ENCODE measurements around the gene ASPSCR1. TPM values are rescaled to one million over a fixed set of nuclear protein-coding genes. Genes with fewer than 3 reads are reported as not detected.

Gene ASPSCR1
- total RNA-seq, 1 donor, result 10.3 TPM

DNA sequence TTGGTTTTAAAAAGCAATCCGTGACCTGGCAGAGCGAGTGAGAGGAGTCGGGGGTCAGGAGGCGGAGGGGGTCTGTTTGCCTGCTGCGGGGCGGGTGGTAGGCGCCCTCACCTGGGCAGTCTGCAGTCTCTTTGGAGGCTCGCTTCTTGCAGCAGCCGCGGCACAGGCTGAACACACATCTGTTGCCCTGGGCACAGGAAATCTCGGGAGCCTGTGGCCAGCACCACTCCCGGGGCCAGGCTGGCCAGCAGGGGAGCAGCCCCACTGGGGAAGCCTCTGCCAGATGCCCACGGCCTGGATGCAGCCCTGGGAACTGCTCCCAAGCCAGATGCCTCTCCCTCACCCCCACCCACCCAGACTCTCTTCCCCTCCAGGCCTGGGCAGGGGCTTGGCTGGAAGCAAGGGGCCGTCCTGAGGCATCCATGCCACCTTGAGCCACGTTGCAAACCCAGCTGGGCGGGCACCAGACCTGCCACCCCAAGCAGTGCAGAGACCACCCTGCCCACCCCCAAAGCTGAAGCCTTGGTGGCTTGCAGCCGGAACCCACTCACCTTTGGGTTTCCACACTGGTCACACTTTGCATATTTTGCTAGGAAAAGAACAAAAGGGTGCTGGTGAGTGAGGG lies 80.9 kb downstream of the ASPSCR1 start:
- H3K4me1 ChIP-seq (ENCODE audit: insufficient read depth, low read length), result peaks cover under 1% of the 10 kb centered on the region
- H3K4me3 ChIP-seq (ENCODE audit: low read length), result no peak overlapping the region
- no peaks in the 10 kb centered on the region for H3K27me3 ChIP-seq (ENCODE audit: insufficient read depth, low read length)
- no peaks in the 10 kb centered on the region for H3K9me3 ChIP-seq (ENCODE audit: low read depth, low read length)

- Histone ChIP-seq H3K4me1 (ENCODE audit: insufficient read depth, low read length) (peaks cover 3% of the 10 kb centered on the region), H3K27me3 (ENCODE audit: insufficient read depth, low read length) (no peaks in the 10 kb centered on the region), H3K9me3 (ENCODE audit: low read depth, low read length) (no peaks in the 10 kb centered on the region), H3K4me3 (ENCODE audit: low read length) (no peak overlapping the region)
Measured at GRCh38 chr17:82058855-82059249, 81.4 kb downstream of the ASPSCR1 start.

GRCh38 chr17:82059272-82060000 lies 82.0 kb downstream of the ASPSCR1 start:
- Histone ChIP-seq H3K27me3 (ENCODE audit: insufficient read depth, low read length) (no peaks in the 10 kb centered on the region), H3K9me3 (ENCODE audit: low read depth, low read length) (no peaks in the 10 kb centered on the region), H3K4me1 (ENCODE audit: insufficient read depth, low read length) (peaks cover 9% of the 10 kb centered on the region), H3K4me3 (ENCODE audit: low read length) (no peak overlapping the region)

GRCh38 chr17:82060001-82060380 lies 82.6 kb downstream of the ASPSCR1 start:
- peaks cover 14% of the 10 kb centered on the region for H3K4me1 ChIP-seq (ENCODE audit: insufficient read depth, low read length)
- H3K4me3 ChIP-seq (ENCODE audit: low read length), result no peak overlapping the region
- no peaks in the 10 kb centered on the region for H3K9me3 ChIP-seq (ENCODE audit: low read depth, low read length)
- no peaks in the 10 kb centered on the region for H3K27me3 ChIP-seq (ENCODE audit: insufficient read depth, low read length)

DNA sequence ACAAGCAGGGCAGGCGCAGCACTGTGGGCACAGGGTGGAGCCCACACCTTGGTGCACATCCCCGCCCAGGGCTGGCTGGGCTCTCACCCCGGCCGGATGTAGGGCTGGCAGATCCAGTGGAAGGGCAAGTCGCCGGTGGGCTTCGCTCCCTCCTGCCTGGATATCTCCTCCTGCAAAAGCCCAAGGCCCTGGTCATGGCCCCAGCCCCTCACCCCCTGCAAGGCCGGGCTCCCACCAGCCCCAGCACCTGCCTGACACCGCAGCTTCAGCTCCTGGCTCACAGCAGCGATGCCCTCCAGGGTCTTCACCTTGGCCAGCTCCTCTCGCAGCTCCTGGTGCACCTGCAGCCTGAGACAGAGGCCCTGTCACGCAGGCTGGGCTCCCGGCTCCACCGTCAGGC lies 83.2 kb downstream of the ASPSCR1 start:
- H3K9me3 ChIP-seq (ENCODE audit: low read depth, low read length), result no peaks in the 10 kb centered on the region
- H3K27me3 ChIP-seq (ENCODE audit: insufficient read depth, low read length), result no peaks in the 10 kb centered on the region
- H3K4me3 ChIP-seq (ENCODE audit: low read length), result no peak overlapping the region
- peaks cover 17% of the 10 kb centered on the region for H3K4me1 ChIP-seq (ENCODE audit: insufficient read depth, low read length)

GRCh38 chr17:82061047-82061925 lies 83.9 kb downstream of the ASPSCR1 start:
- Histone ChIP-seq H3K4me3 (ENCODE audit: low read length) (no peak overlapping the region), H3K4me1 (ENCODE audit: insufficient read depth, low read length) (peaks cover 22% of the 10 kb centered on the region), H3K27me3 (ENCODE audit: insufficient read depth, low read length) (no peaks in the 10 kb centered on the region), H3K9me3 (ENCODE audit: low read depth, low read length) (no peaks in the 10 kb centered on the region)

GRCh38 chr17:82062076-82062983 lies 84.9 kb downstream of the ASPSCR1 start:
- no peaks in the 10 kb centered on the region for H3K27me3 ChIP-seq (ENCODE audit: insufficient read depth, low read length)
- peaks cover 26% of the 10 kb centered on the region for H3K4me1 ChIP-seq (ENCODE audit: insufficient read depth, low read length)
- H3K4me3 ChIP-seq (ENCODE audit: low read length), result no peak overlapping the region
- H3K9me3 ChIP-seq (ENCODE audit: low read depth, low read length), result no peaks in the 10 kb centered on the region

DNA sequence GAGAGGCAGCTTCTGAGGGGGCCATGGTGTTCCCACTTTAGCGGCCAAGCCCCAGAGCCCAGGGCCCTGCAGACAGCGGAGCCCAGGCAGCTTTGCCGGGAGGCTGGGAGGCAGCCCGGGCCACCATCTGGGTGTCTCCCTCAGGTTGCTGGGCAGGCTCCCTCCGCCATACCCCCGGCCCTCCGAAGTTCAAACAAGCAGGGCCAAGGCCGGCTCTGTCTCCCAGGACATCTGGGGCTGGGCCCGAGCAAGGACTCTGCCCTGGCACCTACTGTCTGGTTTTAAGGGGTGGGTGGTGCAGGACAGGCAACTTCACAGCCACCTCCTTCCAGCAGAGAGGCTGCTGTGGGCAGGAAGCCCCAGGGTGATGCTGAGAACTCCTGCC lies 85.5 kb downstream of the ASPSCR1 start:
- no peaks in the 10 kb centered on the region for H3K27me3 ChIP-seq (ENCODE audit: insufficient read depth, low read length)

GRCh38 chr17:82063424-82064415 lies 86.3 kb downstream of the ASPSCR1 start:
- Histone ChIP-seq H3K4me1 (ENCODE audit: insufficient read depth, low read length) (peaks cover 26% of the 10 kb centered on the region), H3K27me3 (ENCODE audit: insufficient read depth, low read length) (no peaks in the 10 kb centered on the region), H3K9me3 (ENCODE audit: low read depth, low read length) (no peaks in the 10 kb centered on the region), H3K4me3 (ENCODE audit: low read length) (no peak overlapping the region)

More for the DNA sequence above, 85.5 kb downstream of the ASPSCR1 start:
- Histone ChIP-seq H3K4me1 (ENCODE audit: insufficient read depth, low read length) (peaks cover 26% of the 10 kb centered on the region), H3K4me3 (ENCODE audit: low read length) (no peak overlapping the region), H3K9me3 (ENCODE audit: low read depth, low read length) (no peaks in the 10 kb centered on the region)

DNA sequence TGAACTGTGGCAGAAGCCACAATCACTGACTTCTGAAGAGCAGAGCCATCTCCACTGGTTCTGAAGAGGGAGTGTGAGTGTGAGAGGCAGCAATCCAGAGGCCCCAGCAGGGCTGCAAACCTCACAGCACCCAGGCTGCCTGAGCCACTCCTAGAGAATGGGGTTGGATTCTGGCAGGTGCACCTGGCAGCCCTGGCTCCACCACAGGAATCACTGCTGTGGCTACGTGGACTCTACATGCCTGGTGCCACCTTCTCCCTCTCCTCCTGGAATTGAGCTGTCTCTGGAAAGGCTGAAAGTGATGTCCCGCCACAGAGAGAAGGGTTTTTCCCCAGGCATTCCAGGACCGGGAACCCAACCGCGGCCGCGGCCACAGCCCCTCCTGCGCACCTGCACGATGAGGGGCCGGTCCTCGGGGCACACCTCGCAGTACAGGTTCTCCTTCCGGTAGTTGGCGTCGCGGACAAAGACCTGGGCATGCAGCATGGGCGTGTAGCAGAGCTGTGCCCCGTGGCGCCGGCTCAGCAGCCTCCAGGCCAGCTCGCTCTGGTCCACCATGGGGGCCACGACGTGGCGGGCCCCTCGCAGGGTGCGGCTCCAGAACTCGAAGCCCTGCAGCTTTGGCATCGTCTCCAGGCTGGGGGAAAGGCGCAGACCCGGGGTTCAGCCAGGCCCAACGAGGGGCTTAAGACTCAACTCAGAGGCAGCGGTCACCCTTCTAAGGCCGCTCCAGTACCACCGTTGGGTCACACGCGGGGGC lies 87.2 kb downstream of the ASPSCR1 start:
- Histone ChIP-seq H3K9me3 (ENCODE audit: low read depth, low read length) (no peaks in the 10 kb centered on the region), H3K4me3 (ENCODE audit: low read length) (peak overlapping the region; percentile 62), H3K27me3 (ENCODE audit: insufficient read depth, low read length) (no peaks in the 10 kb centered on the region), H3K4me1 (ENCODE audit: insufficient read depth, low read length) (peaks cover 26% of the 10 kb centered on the region)

GRCh38 chr17:82065193-82065637 lies 87.8 kb downstream of the ASPSCR1 start:
- Histone ChIP-seq H3K4me3 (ENCODE audit: low read length) (peak overlapping the region; percentile 62), H3K27me3 (ENCODE audit: insufficient read depth, low read length) (no peaks in the 10 kb centered on the region)

GRCh38 chr17:82065638-82066303 lies 88.3 kb downstream of the ASPSCR1 start, which contains the start of gene DUS1L:
Gene DUS1L, minus strand, starts transcription at chr17:82065804. Its CDS starts 745 bp downstream, at chr17:82065059.
- H3K9me3 ChIP-seq (ENCODE audit: low read depth, low read length), result no peaks in the 10 kb centered on the region
- no peaks in the 10 kb centered on the region for H3K27me3 ChIP-seq (ENCODE audit: insufficient read depth, low read length)
- peaks cover 26% of the 10 kb centered on the region for H3K4me1 ChIP-seq (ENCODE audit: insufficient read depth, low read length)
- H3K4me3 ChIP-seq (ENCODE audit: low read length), result peak within 1 kb of the TSS; percentile 62

More at GRCh38 chr17:82065193-82065637, 87.8 kb downstream of the ASPSCR1 start:
- peaks cover 26% of the 10 kb centered on the region for H3K4me1 ChIP-seq (ENCODE audit: insufficient read depth, low read length)
- H3K9me3 ChIP-seq (ENCODE audit: low read depth, low read length), result no peaks in the 10 kb centered on the region

All from mononuclear cell (primary cell).